ENCODE results near the gene RXYLT1.
A peak's percentile ranks its signal among the peaks of the same experiment; 100 is the strongest.
"Not testable (repeated sequence)": the region's sequence is repeated elsewhere in the genome, so short reads cannot be mapped to it uniquely, and the experiment has no call there.

Gene RXYLT1

GRCh38 chr12:63821781-63822251 is 42.1 kb downstream of the RXYLT1 start:
- Mint-ChIP-seq H3K4me1 (no peaks in the 10 kb centered on the region), H3K36me3 (peaks cover 1% of the 10 kb centered on the region), H3K4me3 (peak overlapping the region; percentile 49), H3K27me3 (peaks cover 30% of the 10 kb centered on the region), H3K27ac (no peak overlapping the region), H3K9me3 (peaks cover 17% of the 10 kb centered on the region)

- Mint-ChIP-seq H3K27ac (no peak overlapping the region), H3K4me1 (no peaks in the 10 kb centered on the region), H3K27me3 (peaks cover 30% of the 10 kb centered on the region), H3K4me3 (no peak overlapping the region), H3K9me3 (peaks cover 17% of the 10 kb centered on the region), H3K36me3 (peaks cover 1% of the 10 kb centered on the region)
Measured at GRCh38 chr12:63822352-63822751, 42.6 kb downstream of the RXYLT1 start.

- peaks cover 1% of the 10 kb centered on the region for H3K36me3 Mint-ChIP-seq
- no peak overlapping the region for H3K27ac Mint-ChIP-seq
- H3K4me1 Mint-ChIP-seq: no peaks in the 10 kb centered on the region
- H3K9me3 Mint-ChIP-seq: peaks cover 17% of the 10 kb centered on the region
- H3K27me3 Mint-ChIP-seq: peaks cover 30% of the 10 kb centered on the region
- H3K4me3 Mint-ChIP-seq: no peak overlapping the region
Measured at GRCh38 chr12:63823040-63823439, 43.3 kb downstream of the RXYLT1 start.

- no peaks in the 10 kb centered on the region for H3K9me3 Mint-ChIP-seq
- H3K36me3 Mint-ChIP-seq: no peaks in the 10 kb centered on the region
- no peak overlapping the region for H3K27ac Mint-ChIP-seq
- H3K4me3 Mint-ChIP-seq: no peak overlapping the region
- no peaks in the 10 kb centered on the region for H3K4me1 Mint-ChIP-seq
- H3K27me3 Mint-ChIP-seq: peaks cover 23% of the 10 kb centered on the region
Measured at GRCh38 chr12:63826006-63826585, 46.4 kb downstream of the RXYLT1 start.

- Mint-ChIP-seq H3K9me3 (no peaks in the 10 kb centered on the region), H3K4me1 (no peaks in the 10 kb centered on the region), H3K27ac (no peak overlapping the region), H3K27me3 (peaks cover 11% of the 10 kb centered on the region), H3K4me3 (no peak overlapping the region), H3K36me3 (no peaks in the 10 kb centered on the region)
Measured at GRCh38 chr12:63828867-63829266, 49.2 kb downstream of the RXYLT1 start.

- Mint-ChIP-seq H3K27ac (no peak overlapping the region), H3K27me3 (peaks cover 9% of the 10 kb centered on the region), H3K4me1 (no peaks in the 10 kb centered on the region), H3K4me3 (no peak overlapping the region), H3K9me3 (no peaks in the 10 kb centered on the region), H3K36me3 (no peaks in the 10 kb centered on the region)
Measured at GRCh38 chr12:63836046-63836445, 56.3 kb downstream of the RXYLT1 start.

- no peaks in the 10 kb centered on the region for H3K4me1 Mint-ChIP-seq
- H3K4me3 Mint-ChIP-seq: no peak overlapping the region
- no peak overlapping the region for H3K27ac Mint-ChIP-seq
- H3K9me3 Mint-ChIP-seq: no peaks in the 10 kb centered on the region
- H3K27me3 Mint-ChIP-seq: peaks cover 7% of the 10 kb centered on the region
- no peaks in the 10 kb centered on the region for H3K36me3 Mint-ChIP-seq
Measured at GRCh38 chr12:63836936-63837335, 57.2 kb downstream of the RXYLT1 start.

GRCh38 chr12:63838411-63838810 is 58.7 kb downstream of the RXYLT1 start:
- H3K36me3 Mint-ChIP-seq: no peaks in the 10 kb centered on the region
- no peaks in the 10 kb centered on the region for H3K4me1 Mint-ChIP-seq
- no peak overlapping the region for H3K4me3 Mint-ChIP-seq
- no peak overlapping the region for H3K27ac Mint-ChIP-seq
- H3K27me3 Mint-ChIP-seq: peaks cover 10% of the 10 kb centered on the region
- no peaks in the 10 kb centered on the region for H3K9me3 Mint-ChIP-seq

- Mint-ChIP-seq H3K27me3 (peaks cover 19% of the 10 kb centered on the region), H3K4me1 (peaks cover 6% of the 10 kb centered on the region), H3K36me3 (no peaks in the 10 kb centered on the region), H3K4me3 (no peak overlapping the region), H3K9me3 (no peaks in the 10 kb centered on the region), H3K27ac (no peak overlapping the region)
Measured at GRCh38 chr12:63841011-63841410, 61.3 kb downstream of the RXYLT1 start.

GRCh38 chr12:63841571-63841970 is 61.9 kb downstream of the RXYLT1 start:
- peaks cover 22% of the 10 kb centered on the region for H3K27me3 Mint-ChIP-seq
- peaks cover 6% of the 10 kb centered on the region for H3K4me1 Mint-ChIP-seq
- H3K9me3 Mint-ChIP-seq: no peaks in the 10 kb centered on the region
- no peaks in the 10 kb centered on the region for H3K36me3 Mint-ChIP-seq
- H3K4me3 Mint-ChIP-seq: no peak overlapping the region
- no peak overlapping the region for H3K27ac Mint-ChIP-seq

- H3K27ac Mint-ChIP-seq, H3K4me1 Mint-ChIP-seq, H3K9me3 Mint-ChIP-seq, H3K36me3 Mint-ChIP-seq: not testable (repeated sequence)
- Mint-ChIP-seq H3K4me3 (peak overlapping the region; percentile 78), H3K27me3 (peaks cover 24% of the 10 kb centered on the region)
Measured at GRCh38 chr12:63842750-63843149, 63.0 kb downstream of the RXYLT1 start.

- Mint-ChIP-seq H3K4me3 (peak overlapping the region; percentile 78), H3K9me3 (no peaks in the 10 kb centered on the region), H3K27ac (no peak overlapping the region), H3K27me3 (peaks cover 21% of the 10 kb centered on the region), H3K4me1 (peaks cover 6% of the 10 kb centered on the region), H3K36me3 (no peaks in the 10 kb centered on the region)
Measured at GRCh38 chr12:63843254-63843720, 63.6 kb downstream of the RXYLT1 start.

GRCh38 chr12:63843721-63844390 is 64.1 kb downstream of the RXYLT1 start:
- no peaks in the 10 kb centered on the region for H3K9me3 Mint-ChIP-seq
- H3K27ac Mint-ChIP-seq: no peak overlapping the region
- no peaks in the 10 kb centered on the region for H3K36me3 Mint-ChIP-seq
- H3K4me3 Mint-ChIP-seq: peak overlapping the region; percentile 63
- peaks cover 23% of the 10 kb centered on the region for H3K27me3 Mint-ChIP-seq
- peaks cover 6% of the 10 kb centered on the region for H3K4me1 Mint-ChIP-seq

- H3K4me1 Mint-ChIP-seq: peaks cover 6% of the 10 kb centered on the region
- peak within 1 kb of the TSS; percentile 91 for H3K4me3 Mint-ChIP-seq
- H3K27me3 Mint-ChIP-seq: peaks cover 23% of the 10 kb centered on the region
- no peaks in the 10 kb centered on the region for H3K36me3 Mint-ChIP-seq
- no peaks in the 10 kb centered on the region for H3K9me3 Mint-ChIP-seq
- H3K27ac Mint-ChIP-seq: no peak within 1 kb of the TSS
Measured at GRCh38 chr12:63844391-63845341, 65.0 kb downstream of the RXYLT1 start, which contains the start of gene SRGAP1. SRGAP1 (plus strand) TSS chr12:63844700; CDS start chr12:63844817, 117 bp downstream.

- Mint-ChIP-seq H3K27ac (no peak overlapping the region), H3K4me3 (peak overlapping the region; percentile 5), H3K4me1 (peaks cover 6% of the 10 kb centered on the region), H3K9me3 (no peaks in the 10 kb centered on the region), H3K36me3 (no peaks in the 10 kb centered on the region), H3K27me3 (peaks cover 23% of the 10 kb centered on the region)
Measured at GRCh38 chr12:63845726-63846125, 66.0 kb downstream of the RXYLT1 start.
